ENCODE results near the gene XIAP. TPM values are rescaled to one million over a fixed set of nuclear protein-coding genes. Genes with fewer than 3 reads are reported as not detected.

Gene XIAP
- total and polyA plus RNA-seq, 8 donors = 36.6 to 59.5 (median 42.6) TPM

GRCh38 chrX:123818243-123818642 lies 41.6 kb upstream of the XIAP start:
- Histone ChIP-seq H3K4me3 (no peak overlapping the region), H3K4me1 (no peaks in the 10 kb centered on the region), H3K27ac (no peak overlapping the region), H3K27me3 (no peaks in the 10 kb centered on the region), H3K36me3 (no peaks in the 10 kb centered on the region), H3K9me3 (no peaks in the 10 kb centered on the region)
- DNase-seq (no peak), ATAC-seq (peak; percentile 24)
- TF ChIP-seq CTCF (IDR thresholded peaks at IDR 0.05) = no peak
- intact Hi-C loops (cut with DNase I) = no loop called here

GRCh38 chrX:123822965-123823364 lies 36.9 kb upstream of the XIAP start:
- Histone ChIP-seq H3K4me1 (no peaks in the 10 kb centered on the region), H3K4me3 (no peak overlapping the region), H3K36me3 (no peaks in the 10 kb centered on the region), H3K27me3 (no peaks in the 10 kb centered on the region), H3K9me3 (no peaks in the 10 kb centered on the region), H3K27ac (no peak overlapping the region)
- intact Hi-C loops (cut with DNase I) = no loop called here
- DNase-seq (no peak), ATAC-seq (no peak)
- TF ChIP-seq CTCF (IDR thresholded peaks at IDR 0.05) = no peak

- no peaks in the 10 kb centered on the region for H3K9me3 ChIP-seq
- no peak overlapping the region for H3K4me3 ChIP-seq
- no peak overlapping the region for H3K27ac ChIP-seq
- no peaks in the 10 kb centered on the region for H3K27me3 ChIP-seq
- ATAC-seq = peak; percentile 72
- DNase-seq = peak in 2 of 4 donors; percentile 10 to 56
- no peak for TF ChIP-seq CTCF (IDR thresholded peaks at IDR 0.05)
- no peaks in the 10 kb centered on the region for H3K4me1 ChIP-seq
- intact Hi-C loops (cut with DNase I) = no loop called here
- no peaks in the 10 kb centered on the region for H3K36me3 ChIP-seq
Measured at GRCh38 chrX:123830309-123830708, 29.5 kb upstream of the XIAP start.

GRCh38 chrX:123833387-123833786 lies 26.5 kb upstream of the XIAP start:
- intact Hi-C loops (cut with DNase I) = no loop called here

GRCh38 chrX:123834116-123834515 lies 25.7 kb upstream of the XIAP start:
- Histone ChIP-seq H3K27me3 (no peaks in the 10 kb centered on the region), H3K9me3 (no peaks in the 10 kb centered on the region), H3K4me1 (no peaks in the 10 kb centered on the region), H3K27ac (no peak overlapping the region), H3K36me3 (no peaks in the 10 kb centered on the region), H3K4me3 (no peak overlapping the region)
- TF ChIP-seq CTCF (IDR thresholded peaks at IDR 0.05) = no peak
- intact Hi-C loops (cut with DNase I) = no loop called here
- DNase-seq = no peak
- ATAC-seq = no peak

More at GRCh38 chrX:123833387-123833786, 26.5 kb upstream of the XIAP start:
- no peaks in the 10 kb centered on the region for H3K4me1 ChIP-seq
- ATAC-seq (peak; percentile 96), DNase-seq (peak in 2 of 4 donors; percentile 35 to 54)
- H3K4me3 ChIP-seq = no peak overlapping the region
- no peaks in the 10 kb centered on the region for H3K27me3 ChIP-seq
- peak; percentile 63 to 67 for TF ChIP-seq CTCF (IDR thresholded peaks at IDR 0.05)
- H3K9me3 ChIP-seq = no peaks in the 10 kb centered on the region
- H3K36me3 ChIP-seq = no peaks in the 10 kb centered on the region
- no peak overlapping the region for H3K27ac ChIP-seq

Measured in left lung (tissue), 10 donors.